Skeletal muscle satellite cell (primary cell): ENCODE measurements around the gene MICA.
A peak's percentile ranks its signal among the peaks of the same experiment; 100 is the strongest.
"Not testable (repeated sequence)": the region's sequence is repeated elsewhere in the genome, so short reads cannot be mapped to it uniquely, and the experiment has no call there.

Experiments
- H3K27me3 ChIP-seq: 2 replicates; pipeline ENCODE4 v1.7.0; 2013; ENCODE audit warnings: low read length; ENCODE audit not compliant: control insufficient read depth, insufficient read depth
- H3K36me3 ChIP-seq: 2 replicates; pipeline ENCODE4 v1.7.0; 2013; ENCODE audit warnings: mild to moderate bottlenecking, control low read depth, low read length; ENCODE audit not compliant: insufficient read depth
- H3K4me1 ChIP-seq: 2 replicates; pipeline ENCODE4 v1.7.0; 2013; ENCODE audit warnings: low read length; ENCODE audit not compliant: control insufficient read depth, insufficient read depth
- H3K4me2 ChIP-seq: 2 replicates; pipeline ENCODE4 v1.7.0; 2013; ENCODE audit warnings: mild to moderate bottlenecking, low read length
- H3K4me3 ChIP-seq: 2 replicates; pipeline ENCODE4 v1.7.0; 2013; ENCODE audit warnings: low read length
- H3K9ac ChIP-seq: 2 replicates; pipeline ENCODE4 v1.7.0; 2013; ENCODE audit warnings: mild to moderate bottlenecking, low read depth, low read length, moderate library complexity
- H3K9me3 ChIP-seq: replicated peaks from 2 replicates; pipeline ENCODE4 v1.7.0; 2013; ENCODE audit warnings: mild to moderate bottlenecking, control low read depth, low read length

MICA gene

GRCh38 chr6:31419842-31420241 lies 16.4 kb downstream of the MICA start:
- no peak overlapping the region for H3K4me2 ChIP-seq
- H3K4me3 ChIP-seq = no peak overlapping the region
- H3K9ac ChIP-seq = no peak overlapping the region
- peaks cover 21% of the 10 kb centered on the region for H3K36me3 ChIP-seq
- no peaks in the 10 kb centered on the region for H3K27me3 ChIP-seq
- H3K4me1 ChIP-seq = no peaks in the 10 kb centered on the region
- no peaks in the 10 kb centered on the region for H3K9me3 ChIP-seq

GRCh38 chr6:31420546-31420945 lies 17.2 kb downstream of the MICA start:
- Histone ChIP-seq H3K9ac (no peak overlapping the region), H3K9me3 (no peaks in the 10 kb centered on the region), H3K4me2 (no peak overlapping the region), H3K4me1 (no peaks in the 10 kb centered on the region), H3K36me3 (peaks cover 17% of the 10 kb centered on the region), H3K27me3 (no peaks in the 10 kb centered on the region), H3K4me3 (no peak overlapping the region)

- Histone ChIP-seq H3K4me2 (no peak overlapping the region), H3K4me1 (no peaks in the 10 kb centered on the region), H3K9ac (no peak overlapping the region), H3K27me3 (no peaks in the 10 kb centered on the region), H3K9me3 (no peaks in the 10 kb centered on the region), H3K36me3 (no peaks in the 10 kb centered on the region), H3K4me3 (no peak overlapping the region)
These were observed 19.2 kb downstream of the MICA start for GRCh38 chr6:31422587-31422986.

GRCh38 chr6:31423550-31423949 lies 20.2 kb downstream of the MICA start:
- Histone ChIP-seq H3K27me3 (no peaks in the 10 kb centered on the region), H3K4me3 (no peak overlapping the region), H3K9ac (no peak overlapping the region), H3K4me1 (no peaks in the 10 kb centered on the region), H3K4me2 (no peak overlapping the region), H3K9me3 (no peaks in the 10 kb centered on the region), H3K36me3 (no peaks in the 10 kb centered on the region)

GRCh38 chr6:31426395-31427354 lies 23.3 kb downstream of the MICA start:
- H3K27me3 ChIP-seq = no peaks in the 10 kb centered on the region
- H3K9me3 ChIP-seq = no peaks in the 10 kb centered on the region
- no peak overlapping the region for H3K4me2 ChIP-seq
- no peaks in the 10 kb centered on the region for H3K4me1 ChIP-seq
- H3K4me3 ChIP-seq = no peak overlapping the region
- no peaks in the 10 kb centered on the region for H3K36me3 ChIP-seq
- H3K9ac ChIP-seq = no peak overlapping the region

GRCh38 chr6:31430449-31430848 lies 27.1 kb downstream of the MICA start:
- no peaks in the 10 kb centered on the region for H3K9me3 ChIP-seq
- H3K4me3 ChIP-seq = no peak overlapping the region
- H3K9ac ChIP-seq = no peak overlapping the region
- H3K4me2 ChIP-seq = no peak overlapping the region
- H3K27me3 ChIP-seq = no peaks in the 10 kb centered on the region
- no peaks in the 10 kb centered on the region for H3K4me1 ChIP-seq
- no peaks in the 10 kb centered on the region for H3K36me3 ChIP-seq

- not testable (repeated sequence) for H3K4me3 ChIP-seq, H3K4me1 ChIP-seq, H3K27me3 ChIP-seq, H3K36me3 ChIP-seq, H3K9me3 ChIP-seq, H3K4me2 ChIP-seq, H3K9ac ChIP-seq
These were observed 31.7 kb downstream of the MICA start for GRCh38 chr6:31435051-31435450.

- no peak overlapping the region for H3K4me3 ChIP-seq
- peaks cover 8% of the 10 kb centered on the region for H3K27me3 ChIP-seq
These were observed 34.8 kb downstream of the MICA start for GRCh38 chr6:31438222-31438621.

GRCh38 chr6:31438677-31439076 lies 35.3 kb downstream of the MICA start:
- Histone ChIP-seq H3K9ac (no peak overlapping the region), H3K9me3 (peaks cover 3% of the 10 kb centered on the region), H3K4me3 (no peak overlapping the region), H3K4me1 (peaks cover 6% of the 10 kb centered on the region), H3K4me2 (no peak overlapping the region), H3K36me3 (no peaks in the 10 kb centered on the region), H3K27me3 (peaks cover 11% of the 10 kb centered on the region)

More at GRCh38 chr6:31438222-31438621, 34.8 kb downstream of the MICA start:
- no peak overlapping the region for H3K4me2 ChIP-seq
- peaks cover 6% of the 10 kb centered on the region for H3K4me1 ChIP-seq
- H3K9me3 ChIP-seq = peaks cover 3% of the 10 kb centered on the region
- no peak overlapping the region for H3K9ac ChIP-seq
- H3K36me3 ChIP-seq = no peaks in the 10 kb centered on the region

- peaks cover 11% of the 10 kb centered on the region for H3K27me3 ChIP-seq
- peak overlapping the region; percentile 64 for H3K4me3 ChIP-seq
- H3K36me3 ChIP-seq = no peaks in the 10 kb centered on the region
- peaks cover 6% of the 10 kb centered on the region for H3K4me1 ChIP-seq
- peak overlapping the region; percentile 84 for H3K4me2 ChIP-seq
- H3K9ac ChIP-seq = no peak overlapping the region
- H3K9me3 ChIP-seq = peaks cover 3% of the 10 kb centered on the region
These were observed 38.2 kb downstream of the MICA start for GRCh38 chr6:31441365-31442267.

- Histone ChIP-seq H3K9ac (no peak overlapping the region), H3K27me3 (peaks cover 25% of the 10 kb centered on the region), H3K9me3 (no peaks in the 10 kb centered on the region), H3K4me2 (no peak overlapping the region), H3K36me3 (no peaks in the 10 kb centered on the region), H3K4me1 (peaks cover 4% of the 10 kb centered on the region), H3K4me3 (no peak overlapping the region)
These were observed 43.1 kb downstream of the MICA start for GRCh38 chr6:31446481-31446880.
